Measurements from ENCODE around the gene APLF.

The APLF gene

GRCh38 chr2:68456198-68456597 is 11.2 kb upstream of the APLF start:
- no peak overlapping the region for H3K4me3 ChIP-seq (ENCODE audit: low read depth in 1 of 2, low read length in 1 of 2)
- no peak overlapping the region for H3K27ac ChIP-seq
- TF ChIP-seq CTCF (IDR thresholded peaks at IDR 0.05): no peak
- H3K36me3 ChIP-seq: no peaks in the 10 kb centered on the region
- no peaks in the 10 kb centered on the region for H3K27me3 ChIP-seq
- H3K4me1 ChIP-seq (ENCODE audit: control insufficient read depth in 1 of 2, insufficient read depth in 1 of 2, low read depth in 1 of 2, low read length in 1 of 2): no peaks in the 10 kb centered on the region
- H3K9me3 ChIP-seq: no peaks in the 10 kb centered on the region

DNA sequence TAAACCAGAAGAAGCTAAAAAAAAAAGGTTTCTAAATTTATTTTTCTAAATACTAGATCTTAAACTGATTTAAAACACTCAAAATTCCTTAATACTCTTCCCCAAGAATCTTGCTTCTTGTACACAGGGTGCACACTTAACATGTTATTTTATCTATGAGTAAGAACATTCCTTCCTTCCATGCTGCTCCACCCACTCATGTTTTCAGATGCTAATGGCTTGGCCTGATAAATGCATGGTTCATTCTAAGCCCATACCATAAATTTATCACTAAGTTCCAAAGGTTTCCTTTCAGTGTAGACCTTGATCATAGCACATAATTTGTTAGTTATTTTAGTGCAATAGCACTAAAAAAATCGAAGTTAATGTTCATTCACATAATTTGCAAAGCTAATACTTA is 8.4 kb upstream of the APLF start:
- TF ChIP-seq CTCF (IDR thresholded peaks at IDR 0.05): no peak
- no peaks in the 10 kb centered on the region for H3K36me3 ChIP-seq
- no peak overlapping the region for H3K4me3 ChIP-seq (ENCODE audit: low read depth in 1 of 2, low read length in 1 of 2)
- no peak overlapping the region for H3K27ac ChIP-seq
- no peaks in the 10 kb centered on the region for H3K9me3 ChIP-seq
- H3K4me1 ChIP-seq (ENCODE audit: control insufficient read depth in 1 of 2, insufficient read depth in 1 of 2, low read depth in 1 of 2, low read length in 1 of 2): no peaks in the 10 kb centered on the region
- H3K27me3 ChIP-seq: no peaks in the 10 kb centered on the region

GRCh38 chr2:68463287-68463877 is 4.0 kb upstream of the APLF start:
- H3K9me3 ChIP-seq: no peaks in the 10 kb centered on the region
- no peak overlapping the region for H3K4me3 ChIP-seq (ENCODE audit: low read depth in 1 of 2, low read length in 1 of 2)
- no peaks in the 10 kb centered on the region for H3K27me3 ChIP-seq
- TF ChIP-seq CTCF (IDR thresholded peaks at IDR 0.05): peak; percentile 77
- no peak overlapping the region for H3K27ac ChIP-seq
- peaks cover 19 to 20% of the 10 kb centered on the region in 2 experiments for H3K4me1 ChIP-seq (ENCODE audit: control insufficient read depth in 1 of 2, insufficient read depth in 1 of 2, low read depth in 1 of 2, low read length in 1 of 2)
- H3K36me3 ChIP-seq: no peaks in the 10 kb centered on the region

DNA sequence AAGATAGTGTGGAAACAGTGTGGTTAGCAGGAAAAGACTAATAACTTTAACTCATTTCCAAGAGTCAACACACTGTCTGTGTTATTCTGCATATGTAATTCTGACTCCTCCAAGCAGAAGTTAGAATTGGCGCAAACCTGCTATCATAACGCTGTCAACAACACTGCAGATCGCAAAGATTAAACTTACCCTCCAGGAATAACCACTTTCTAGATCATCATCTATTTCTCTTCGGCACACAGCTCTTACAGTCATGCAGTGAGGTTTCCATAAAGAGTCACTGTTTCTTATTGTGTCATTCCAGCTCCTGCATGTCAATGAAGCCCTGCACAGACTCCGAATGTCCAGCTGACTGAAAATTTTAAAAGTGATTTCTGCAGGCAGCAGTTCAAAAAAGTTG is 2.7 kb upstream of the APLF start:
- Histone ChIP-seq H3K4me3 (ENCODE audit: low read depth in 1 of 2, low read length in 1 of 2) (no peak overlapping the region), H3K27me3 (no peaks in the 10 kb centered on the region), H3K9me3 (no peaks in the 10 kb centered on the region), H3K4me1 (ENCODE audit: control insufficient read depth in 1 of 2, insufficient read depth in 1 of 2, low read depth in 1 of 2, low read length in 1 of 2) (peaks cover 19 to 20% of the 10 kb centered on the region in 2 experiments), H3K27ac (no peak overlapping the region), H3K36me3 (no peaks in the 10 kb centered on the region)
- TF ChIP-seq CTCF (IDR thresholded peaks at IDR 0.05): no peak

- peak overlapping the region; percentile 85 for H3K27ac ChIP-seq
- H3K4me1 ChIP-seq (ENCODE audit: control insufficient read depth in 1 of 2, insufficient read depth in 1 of 2, low read depth in 1 of 2, low read length in 1 of 2): peaks cover 19 to 20% of the 10 kb centered on the region in 2 experiments
- H3K4me3 ChIP-seq (ENCODE audit: low read depth in 1 of 2, low read length in 1 of 2): peak overlapping the region in 1 of 2 experiments; percentile 87
- H3K27me3 ChIP-seq: no peaks in the 10 kb centered on the region
- no peaks in the 10 kb centered on the region for H3K9me3 ChIP-seq
- no peaks in the 10 kb centered on the region for H3K36me3 ChIP-seq
- TF ChIP-seq CTCF (IDR thresholded peaks at IDR 0.05): no peak
Observed at GRCh38 chr2:68465081-68465916, 2.1 kb upstream of the APLF start.
